ENCODE data around the gene SCNN1B. TPM values are rescaled to one million over a fixed set of nuclear protein-coding genes. Genes with fewer than 3 reads are reported as not detected.

Gene SCNN1B
- polyA plus RNA-seq, 1 donor from 2014 or later: not detected

GRCh38 chr16:23409522-23409921, 107.4 kb downstream of the SCNN1B start:
- no peak overlapping the region for H3K9ac ChIP-seq (ENCODE audit: low read length)
- H3K27ac ChIP-seq (ENCODE audit: low read length): no peak overlapping the region
- H3K36me3 ChIP-seq (ENCODE audit: insufficient read depth, low read length): peaks cover 5% of the 10 kb centered on the region
- H2AFZ ChIP-seq (ENCODE audit: low read depth, low read length): no peak overlapping the region
- H3K79me2 ChIP-seq (replicated peaks; ENCODE audit: insufficient read depth, low read length): no peaks in the 10 kb centered on the region
- no peak overlapping the region for H3K4me2 ChIP-seq (ENCODE audit: low read length)
- TF ChIP-seq POLR2AphosphoS5 (IDR thresholded peaks at IDR 0.05) (no peak), REST (IDR thresholded peaks at IDR 0.05; ENCODE audit: borderline replicate concordance) (no peak), CTCF (IDR thresholded peaks at IDR 0.05; ENCODE audit: poor library complexity, severe bottlenecking) (no peak), TAF1 (IDR thresholded peaks at IDR 0.05; ENCODE audit: low read depth) (no peak), SMC3 (conservative IDR thresholded peaks at IDR 0.05; ENCODE audit: poor library complexity) (no peak), RAD21 (conservative IDR thresholded peaks at IDR 0.05) (no peak), EZH2 (IDR thresholded peaks at IDR 0.05; ENCODE audit: borderline replicate concordance, insufficient read depth, low read length, poor library complexity, severe bottlenecking) (no peak), MXI1 (conservative IDR thresholded peaks at IDR 0.05; ENCODE audit: poor library complexity, severe bottlenecking) (no peak), EP300 (conservative IDR thresholded peaks at IDR 0.05; ENCODE audit: poor library complexity, severe bottlenecking) (no peak)
- H3K9me3 ChIP-seq (ENCODE audit: low read length): no peaks in the 10 kb centered on the region
- H4K20me1 ChIP-seq (ENCODE audit: insufficient read depth): no peaks in the 10 kb centered on the region
- no peaks in the 10 kb centered on the region for H3F3A ChIP-seq (ENCODE audit: insufficient read depth, low read length, poor library complexity, severe bottlenecking)
- no peaks in the 10 kb centered on the region for H3K9me2 ChIP-seq (ENCODE audit: insufficient read depth, low read length)
- no peaks in the 10 kb centered on the region for H3K27me3 ChIP-seq (ENCODE audit: insufficient read depth, low read depth, low read length)
- no peak overlapping the region for H3K4me3 ChIP-seq (ENCODE audit: low read length)

- no peaks in the 10 kb centered on the region for H3F3A ChIP-seq (ENCODE audit: insufficient read depth, low read length, poor library complexity, severe bottlenecking)
- no peak overlapping the region for H3K27ac ChIP-seq (ENCODE audit: low read length)
- peaks cover 5% of the 10 kb centered on the region for H3K36me3 ChIP-seq (ENCODE audit: insufficient read depth, low read length)
- no peak overlapping the region for H3K4me2 ChIP-seq (ENCODE audit: low read length)
- H2AFZ ChIP-seq (ENCODE audit: low read depth, low read length): no peak overlapping the region
- no peak overlapping the region for H3K4me3 ChIP-seq (ENCODE audit: low read length)
- H3K27me3 ChIP-seq (ENCODE audit: insufficient read depth, low read depth, low read length): no peaks in the 10 kb centered on the region
- no peak for TF ChIP-seq POLR2AphosphoS5 (IDR thresholded peaks at IDR 0.05)
- no peak for TF ChIP-seq SMC3 (conservative IDR thresholded peaks at IDR 0.05; ENCODE audit: poor library complexity)
- no peaks in the 10 kb centered on the region for H3K79me2 ChIP-seq (replicated peaks; ENCODE audit: insufficient read depth, low read length)
- no peaks in the 10 kb centered on the region for H3K9me3 ChIP-seq (ENCODE audit: low read length)
- no peaks in the 10 kb centered on the region for H3K9me2 ChIP-seq (ENCODE audit: insufficient read depth, low read length)
- H3K9ac ChIP-seq (ENCODE audit: low read length): no peak overlapping the region
- no peaks in the 10 kb centered on the region for H4K20me1 ChIP-seq (ENCODE audit: insufficient read depth)
Observed at GRCh38 chr16:23410176-23410575, 108.1 kb downstream of the SCNN1B start.

- Histone ChIP-seq H3K9ac (ENCODE audit: low read length) (no peak overlapping the region), H3F3A (ENCODE audit: insufficient read depth, low read length, poor library complexity, severe bottlenecking) (no peaks in the 10 kb centered on the region), H3K9me2 (ENCODE audit: insufficient read depth, low read length) (no peaks in the 10 kb centered on the region), H3K4me3 (ENCODE audit: low read length) (no peak overlapping the region), H2AFZ (ENCODE audit: low read depth, low read length) (no peak overlapping the region), H3K4me2 (ENCODE audit: low read length) (no peak overlapping the region), H3K79me2 (replicated peaks; ENCODE audit: insufficient read depth, low read length) (no peaks in the 10 kb centered on the region), H3K36me3 (ENCODE audit: insufficient read depth, low read length) (peaks cover 5% of the 10 kb centered on the region), H3K27me3 (ENCODE audit: insufficient read depth, low read depth, low read length) (no peaks in the 10 kb centered on the region), H3K27ac (ENCODE audit: low read length) (no peak overlapping the region), H3K9me3 (ENCODE audit: low read length) (no peaks in the 10 kb centered on the region), H4K20me1 (ENCODE audit: insufficient read depth) (no peaks in the 10 kb centered on the region)
- no peak for TF ChIP-seq SMC3 (conservative IDR thresholded peaks at IDR 0.05; ENCODE audit: poor library complexity)
Observed at GRCh38 chr16:23414731-23415130, 112.6 kb downstream of the SCNN1B start.
